HEK293 (cell line): ENCODE measurements around the gene GMPPA.

ENCODE experiments used
- CTCF ChIA-PET: fragments of 350-600 bp; formaldehyde crosslinking; extraction: SDS; loops from one replicate; lab custom pipeline; 2021; ENCODE audit warnings: antibody characterized with exemption; lab: Yijun Ruan, JAX
- POLR2A ChIA-PET: fragments of 300-600 bp; formaldehyde crosslinking; extraction: SDS; loops from one replicate; lab custom pipeline; 2020; ENCODE audit warnings: antibody characterized with exemption, inconsistent platforms; lab: Yijun Ruan, JAX
- H3K27ac ChIP-seq: fragments of 200-500 bp; sonication (Bioruptor generic); 2 replicates; pipeline ENCODE4 v1.5.1; 2014; ENCODE audit warnings: low read depth, low read length, control low read depth, inconsistent platforms; ENCODE audit errors: extremely low read depth
- H3K36me3 ChIP-seq, 2 experiments: fragments of 200-500 bp in 1 of 2; sonication (Bioruptor generic) in 1 of 2; 1 replicate in 1 of 2; 2 replicates in 1 of 2; pipeline ENCODE4 v1.5.1; 2014 to 2017; ENCODE audit warnings: inconsistent platforms in 2 of 2, low read length in 2 of 2; ENCODE audit not compliant: control insufficient read depth in 2 of 2, insufficient read depth in 1 of 2
- H3K4me1 ChIP-seq: fragments of 200-500 bp; sonication (Bioruptor generic); 2 replicates; pipeline ENCODE4 v1.5.1; 2014; ENCODE audit warnings: mild to moderate bottlenecking, low read length, inconsistent platforms; ENCODE audit not compliant: control insufficient read depth, insufficient read depth
- H3K4me3 ChIP-seq: 2 replicates; pipeline ENCODE4 v1.5.1; 2011; ENCODE audit warnings: low read depth, mild to moderate bottlenecking, control low read depth, low read length, moderate library complexity
- H3K9me3 ChIP-seq: fragments of 200-500 bp; sonication (Bioruptor generic); 2 replicates; pipeline ENCODE4 v1.5.1; 2014; ENCODE audit warnings: low read depth, low read length, inconsistent platforms; ENCODE audit not compliant: control insufficient read depth, insufficient read depth
- GLI2 ChIP-seq: fragments of 450-650 bp; formaldehyde crosslinking; IDR thresholded peaks from 2 replicates; pipeline ENCODE4; 2017; ENCODE audit warnings: missing biosample characterization, missing genetic modification characterization, low read depth, borderline replicate concordance
- IKZF3 ChIP-seq: fragments of 450-650 bp; IDR thresholded peaks from 2 replicates; pipeline ENCODE4 v1.5.0; 2018; ENCODE audit warnings: missing biosample characterization, mild to moderate bottlenecking, missing genetic modification characterization, moderate library complexity
- KLF8 ChIP-seq: fragments of 450-650 bp; formaldehyde crosslinking; IDR thresholded peaks from 2 replicates; pipeline ENCODE4 v1.5.1; 2016; ENCODE audit warnings: missing biosample characterization, missing genetic modification characterization
- PATZ1 ChIP-seq: fragments of 450-650 bp; formaldehyde crosslinking; IDR thresholded peaks from 2 replicates; pipeline ENCODE4 v1.5.1; 2016; ENCODE audit warnings: missing biosample characterization, missing genetic modification characterization
- PRDM10 ChIP-seq: fragments of 450-650 bp; formaldehyde crosslinking; IDR thresholded peaks from 2 replicates; pipeline ENCODE4 v1.5.1; 2016; ENCODE audit warnings: missing biosample characterization, missing genetic modification characterization
- REST ChIP-seq: fragments of 450-650 bp; formaldehyde crosslinking; IDR thresholded peaks from 2 replicates; pipeline ENCODE4 v1.5.1; 2016; ENCODE audit warnings: missing biosample characterization, missing genetic modification characterization
- SCRT1 ChIP-seq: fragments of 450-650 bp; formaldehyde crosslinking; IDR thresholded peaks from 2 replicates; pipeline ENCODE4 v1.5.1; 2016; ENCODE audit warnings: missing biosample characterization, missing genetic modification characterization, borderline replicate concordance
- SP3 ChIP-seq: fragments of 450-650 bp; formaldehyde crosslinking; IDR thresholded peaks from 2 replicates; pipeline ENCODE4 v1.5.1; 2016; ENCODE audit warnings: missing biosample characterization, missing genetic modification characterization
- ZBTB11 ChIP-seq: fragments of 450-650 bp; formaldehyde crosslinking; conservative IDR thresholded peaks from 2 replicates; pipeline ENCODE4 v1.5.1; 2016; ENCODE audit warnings: low read depth, missing biosample characterization, missing genetic modification characterization
- ZBTB44 ChIP-seq: fragments of 450-650 bp; IDR thresholded peaks from 2 replicates; pipeline ENCODE4 v1.5.1; 2018; ENCODE audit warnings: missing biosample characterization, mild to moderate bottlenecking, missing genetic modification characterization
- ZNF223 ChIP-seq: fragments of 450-650 bp; formaldehyde crosslinking; IDR thresholded peaks from 2 replicates; pipeline ENCODE4 v1.5.1; 2016; ENCODE audit warnings: missing biosample characterization, missing genetic modification characterization
- ZNF335 ChIP-seq: fragments of 450-650 bp; formaldehyde crosslinking; conservative IDR thresholded peaks from 2 replicates; pipeline ENCODE4 v1.5.1; 2016; ENCODE audit warnings: missing biosample characterization, missing genetic modification characterization
- ZNF626 ChIP-seq: fragments of 450-650 bp; sonication (Bioruptor Pico); formaldehyde crosslinking; IDR thresholded peaks from 2 replicates; pipeline ENCODE4 v1.5.1; 2018; ENCODE audit warnings: missing biosample characterization, missing genetic modification characterization, inconsistent platforms
- ZNF777 ChIP-seq: fragments of 450-650 bp; formaldehyde crosslinking; IDR thresholded peaks from 2 replicates; pipeline ENCODE4 v1.5.1; 2017; ENCODE audit warnings: missing biosample characterization, missing genetic modification characterization, borderline replicate concordance

GMPPA gene

GRCh38 chr2:219498280-219499057, at the start of gene GMPPA:
GMPPA (plus strand) TSS chr2:219498891; CDS start chr2:219499976, 1,085 bp downstream.
- Histone ChIP-seq H3K36me3 (peaks cover 0 to 12% of the 10 kb centered on the region in 2 experiments; a peak in 1 of 3 replicates), H3K27ac (peak within 1 kb of the TSS; percentile 33; the same call in 1 of the 2 replicates), H3K9me3 (no peaks in the 10 kb centered on the region), H3K4me1 (peaks cover 8% of the 10 kb centered on the region; the same call in 1 of the 2 replicates), H3K4me3 (peak within 1 kb of the TSS; percentile 69)
- POLR2A ChIA-PET, result interaction anchor here (0.8 to 2.3 kb wide), 20 partner anchors 9 to 111 kb away, joined by 3 to 21 read pairs (median 4); partner anchors contain the start of genes ASIC4, CHPF, DNPEP and TMEM198
- CTCF ChIA-PET, result interaction anchor here (0.7 to 11.4 kb wide), 9 partner anchors 13 to 524 kb away, joined by 3 to 252 read pairs (median 11); partner anchors contain the start of gene ASIC4
- TF ChIP-seq ZNF777 (no peak), REST (tag by site-specific recombination) (peak; percentile 37; the same call in 1 of the 2 replicates), SCRT1 (no peak), GLI2 (no peak), ZBTB44 (tag by site-specific recombination) (no peak), ZBTB11 (tag by site-specific recombination) (peak; percentile 37; the same call in 1 of the 2 replicates), KLF8 (tag by site-specific recombination) (0 out of 2 replicates have a peak, but pooled peaks have one; percentile 66), ZNF335 (tag by site-specific recombination) (peak; percentile 42), PATZ1 (tag by site-specific recombination) (peak; percentile 57), ZNF626 (tag by site-specific recombination) (no peak), SP3 (tag by site-specific recombination) (peak; percentile 79), PRDM10 (peak; percentile 84), ZNF223 (no peak), IKZF3 (peak; percentile 46; the same call in 1 of the 2 replicates)
